ENCODE data around the gene ZFR.

ZFR gene

GRCh38 chr5:32352685-32353084 lies 91.9 kb downstream of the ZFR start:
- Histone ChIP-seq H3K36me3 (peaks cover 18% of the 10 kb centered on the region), H3K4me3 (ENCODE audit: low read depth, low read length) (no peak overlapping the region), H3K27me3 (ENCODE audit: insufficient read depth, low read depth, severe bottlenecking) (no peaks in the 10 kb centered on the region), H3K9me3 (ENCODE audit: severe bottlenecking) (peaks cover 3% of the 10 kb centered on the region), H3K27ac (no peak overlapping the region)
- no peak for DNase-seq
- no peak for TF ChIP-seq CTCF (IDR thresholded peaks at IDR 0.05; ENCODE audit: low read depth, low read length)

- Histone ChIP-seq H3K4me3 (ENCODE audit: low read depth, low read length) (no peak overlapping the region), H3K9me3 (ENCODE audit: severe bottlenecking) (peaks cover 17% of the 10 kb centered on the region), H3K27me3 (ENCODE audit: insufficient read depth, low read depth, severe bottlenecking) (no peaks in the 10 kb centered on the region), H3K36me3 (no peaks in the 10 kb centered on the region), H3K27ac (no peak overlapping the region)
- DNase-seq = no peak
- TF ChIP-seq CTCF (IDR thresholded peaks at IDR 0.05; ENCODE audit: low read depth, low read length) = no peak
Observed at GRCh38 chr5:32346869-32347268, 97.7 kb downstream of the ZFR start.

- peaks cover 42% of the 10 kb centered on the region for H3K9me3 ChIP-seq (ENCODE audit: severe bottlenecking)
- no peak for TF ChIP-seq CTCF (IDR thresholded peaks at IDR 0.05; ENCODE audit: low read depth, low read length)
- no peak for DNase-seq
- H3K36me3 ChIP-seq = no peaks in the 10 kb centered on the region
- H3K4me3 ChIP-seq (ENCODE audit: low read depth, low read length) = no peak overlapping the region
- H3K27ac ChIP-seq = no peak overlapping the region
- H3K27me3 ChIP-seq (ENCODE audit: insufficient read depth, low read depth, severe bottlenecking) = no peaks in the 10 kb centered on the region
Observed at GRCh38 chr5:32343058-32343672, 101.4 kb downstream of the ZFR start.

- DNase-seq = no peak
- no peaks in the 10 kb centered on the region for H3K36me3 ChIP-seq
- peaks cover 41% of the 10 kb centered on the region for H3K9me3 ChIP-seq (ENCODE audit: severe bottlenecking)
- H3K4me3 ChIP-seq (ENCODE audit: low read depth, low read length) = no peak overlapping the region
- TF ChIP-seq CTCF (IDR thresholded peaks at IDR 0.05; ENCODE audit: low read depth, low read length) = no peak
- no peak overlapping the region for H3K27ac ChIP-seq
- no peaks in the 10 kb centered on the region for H3K27me3 ChIP-seq (ENCODE audit: insufficient read depth, low read depth, severe bottlenecking)
Observed at GRCh38 chr5:32342656-32343055, 101.9 kb downstream of the ZFR start.

- Histone ChIP-seq H3K27ac (no peak overlapping the region), H3K27me3 (ENCODE audit: insufficient read depth, low read depth, severe bottlenecking) (no peaks in the 10 kb centered on the region), H3K36me3 (no peaks in the 10 kb centered on the region), H3K4me3 (ENCODE audit: low read depth, low read length) (no peak overlapping the region), H3K9me3 (ENCODE audit: severe bottlenecking) (peaks cover 36% of the 10 kb centered on the region)
- DNase-seq = no peak
- TF ChIP-seq CTCF (IDR thresholded peaks at IDR 0.05; ENCODE audit: low read depth, low read length) = no peak
Observed at GRCh38 chr5:32339878-32340277, 104.7 kb downstream of the ZFR start.

GRCh38 chr5:32339198-32339597 lies 105.3 kb downstream of the ZFR start:
- Histone ChIP-seq H3K27me3 (ENCODE audit: insufficient read depth, low read depth, severe bottlenecking) (no peaks in the 10 kb centered on the region), H3K4me3 (ENCODE audit: low read depth, low read length) (no peak overlapping the region), H3K36me3 (no peaks in the 10 kb centered on the region), H3K9me3 (ENCODE audit: severe bottlenecking) (peaks cover 37% of the 10 kb centered on the region), H3K27ac (no peak overlapping the region)
- TF ChIP-seq CTCF (IDR thresholded peaks at IDR 0.05; ENCODE audit: low read depth, low read length) = no peak
- DNase-seq = no peak

Data from WERI-Rb-1 (cell line).